Ascending aorta (tissue), 2 donors: ENCODE data around the gene GRIN3A. TPM values are rescaled to one million over a fixed set of nuclear protein-coding genes. Genes with fewer than 3 reads are reported as not detected.

Experiments used
- DNase-seq, 2 donors: peaks; one replicate each; pipeline ENCODE4 v3.0.0-alpha.2; 2019; ENCODE audit warnings: low spot score in 2 of 2
- H3K27ac ChIP-seq, 2 donors: fragments of 200-600 bp; sonication (generic); one replicate each; pipeline ENCODE4 v1.5.1; 2016 to 2017; ENCODE audit warnings: mild to moderate bottlenecking in 1 of 2
- H3K27me3 ChIP-seq: fragments of 200-600 bp; sonication (generic); one replicate; pipeline ENCODE4 v1.5.1; 2017
- H3K36me3 ChIP-seq, 2 donors: fragments of 200-600 bp; sonication (generic); one replicate each; pipeline ENCODE4 v1.5.1; 2016
- H3K4me1 ChIP-seq, 2 donors: fragments of 200-600 bp; sonication (generic); one replicate each; pipeline ENCODE4 v1.5.1; 2016 to 2017; ENCODE audit warnings: mild to moderate bottlenecking in 1 of 2
- H3K4me3 ChIP-seq, 2 donors: fragments of 200-600 bp; sonication (generic); one replicate each; pipeline ENCODE4 v1.5.1; 2016 to 2017; ENCODE audit warnings: mild to moderate bottlenecking in 1 of 2
- H3K9me3 ChIP-seq, 2 donors: fragments of 200-600 bp; sonication (generic); one replicate each; pipeline ENCODE4 v1.5.1; 2016
- CTCF ChIP-seq, 3 experiments: fragments of 200-600 bp in 2 of 3; fragments of 450-650 bp in 1 of 3; sonication (generic) in 2 of 3; IDR thresholded peaks; one replicate each; pipeline ENCODE4 v1.5.1; 2016 to 2019; ENCODE audit warnings: antibody characterized with exemption in 3 of 3, mild to moderate bottlenecking in 1 of 3, moderate library complexity in 1 of 3
- intact Hi-C: fragments of 100-400 bp; cut with DNase I; formaldehyde crosslinking; loops from one replicate; pipeline ENCODE4 v1.15.1; 2023
- total RNA-seq: library from RNA; depleted of rRNA; stranded (reverse); fragments of >200 nt; gene quantifications from one replicate; pipeline ENCODE4 v1.1.0, GENCODE V29; 2016

Gene GRIN3A
- total RNA-seq, 1 donor from 2014 or later, result not detected

GRCh38 chr9:101684665-101685064 lies 53.8 kb downstream of the GRIN3A start:
- Histone ChIP-seq H3K27ac (no peak overlapping the region), H3K4me1 (no peaks in the 10 kb centered on the region), H3K4me3 (no peak overlapping the region), H3K36me3 (no peaks in the 10 kb centered on the region), H3K27me3 (no peaks in the 10 kb centered on the region), H3K9me3 (no peaks in the 10 kb centered on the region)
- no peak for TF ChIP-seq CTCF (IDR thresholded peaks at IDR 0.05)
- intact Hi-C loops, result no loop called here
- DNase-seq, result no peak

DNA sequence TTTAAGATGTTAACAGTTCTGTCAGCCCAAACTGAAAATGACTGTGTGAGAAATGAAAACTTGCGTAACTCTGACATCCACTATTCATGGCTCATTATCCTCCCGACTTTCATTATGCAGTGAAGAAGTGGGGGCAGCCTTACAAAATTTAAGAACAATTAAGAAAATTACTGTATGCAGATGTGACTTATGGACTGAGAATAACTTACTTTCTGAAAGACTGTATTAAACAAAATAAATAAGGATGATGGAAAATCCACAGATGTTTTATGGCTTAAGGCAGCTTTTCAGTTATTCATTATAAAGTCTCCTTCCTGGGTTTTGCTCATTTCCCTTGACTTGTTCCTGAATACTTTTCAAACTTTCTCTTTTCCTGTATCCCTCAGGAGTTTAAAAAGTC lies 55.2 kb downstream of the GRIN3A start:
- Histone ChIP-seq H3K9me3 (no peaks in the 10 kb centered on the region), H3K4me3 (no peak overlapping the region), H3K36me3 (no peaks in the 10 kb centered on the region), H3K27ac (no peak overlapping the region), H3K27me3 (no peaks in the 10 kb centered on the region), H3K4me1 (no peaks in the 10 kb centered on the region)
- intact Hi-C loops, result no loop called here
- TF ChIP-seq CTCF (IDR thresholded peaks at IDR 0.05), result no peak
- no peak for DNase-seq

DNA sequence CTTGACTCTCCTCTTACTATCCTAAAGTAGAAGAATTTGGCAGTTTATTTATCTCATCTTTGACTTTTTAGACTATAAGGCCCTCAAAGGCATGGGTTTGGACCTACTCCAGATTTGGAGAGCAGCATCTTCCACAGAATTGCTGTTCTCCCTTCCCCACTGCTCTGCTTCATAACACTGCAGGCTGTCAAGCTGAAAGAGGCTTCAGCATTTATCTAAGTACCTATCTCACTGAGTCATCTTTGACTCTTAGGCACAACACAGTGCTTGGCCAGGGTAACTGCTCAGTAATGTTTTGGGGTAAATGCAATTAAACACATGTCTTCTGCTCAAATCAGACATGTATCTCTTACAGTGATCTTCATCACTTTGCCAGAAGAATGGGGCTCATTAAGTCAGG lies 60.6 kb downstream of the GRIN3A start:
- Histone ChIP-seq H3K4me3 (no peak overlapping the region), H3K4me1 (no peaks in the 10 kb centered on the region), H3K9me3 (no peaks in the 10 kb centered on the region), H3K27me3 (no peaks in the 10 kb centered on the region), H3K27ac (no peak overlapping the region), H3K36me3 (no peaks in the 10 kb centered on the region)
- intact Hi-C loops, result no loop called here
- DNase-seq, result no peak
- TF ChIP-seq CTCF (IDR thresholded peaks at IDR 0.05), result no peak

- no peaks in the 10 kb centered on the region for H3K36me3 ChIP-seq
- DNase-seq, result no peak
- no peak overlapping the region for H3K27ac ChIP-seq
- H3K9me3 ChIP-seq, result no peaks in the 10 kb centered on the region
- TF ChIP-seq CTCF (IDR thresholded peaks at IDR 0.05), result no peak
- H3K4me3 ChIP-seq, result no peak overlapping the region
- intact Hi-C loops, result no loop called here
- H3K27me3 ChIP-seq, result no peaks in the 10 kb centered on the region
- H3K4me1 ChIP-seq, result no peaks in the 10 kb centered on the region
Measured at GRCh38 chr9:101675341-101675740, 63.1 kb downstream of the GRIN3A start.

DNA sequence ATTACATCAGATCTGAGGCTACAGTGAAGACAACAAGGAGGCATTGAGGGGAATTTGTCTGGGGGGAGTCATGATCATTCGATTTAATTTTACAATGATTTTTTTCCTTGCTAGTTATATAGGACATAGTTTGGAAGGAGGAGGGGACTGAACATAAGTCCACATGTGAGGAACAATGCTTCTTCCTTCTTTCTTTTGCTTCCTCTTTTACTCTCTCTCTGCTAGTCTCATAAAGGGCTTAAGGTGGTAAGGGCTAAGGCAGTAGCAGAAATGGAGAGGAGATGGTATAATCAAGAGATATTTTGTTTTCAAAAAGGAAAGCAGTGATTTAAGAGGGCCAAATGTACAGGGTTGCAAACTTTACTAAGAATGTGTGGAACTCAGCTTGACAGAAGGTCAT lies 64.3 kb downstream of the GRIN3A start:
- no peaks in the 10 kb centered on the region for H3K27me3 ChIP-seq
- no peak overlapping the region for H3K27ac ChIP-seq
- no peak for DNase-seq
- no peaks in the 10 kb centered on the region for H3K4me1 ChIP-seq
- H3K9me3 ChIP-seq, result no peaks in the 10 kb centered on the region
- H3K4me3 ChIP-seq, result no peak overlapping the region
- no peaks in the 10 kb centered on the region for H3K36me3 ChIP-seq
- no peak for TF ChIP-seq CTCF (IDR thresholded peaks at IDR 0.05)
- intact Hi-C loops, result no loop called here

DNA sequence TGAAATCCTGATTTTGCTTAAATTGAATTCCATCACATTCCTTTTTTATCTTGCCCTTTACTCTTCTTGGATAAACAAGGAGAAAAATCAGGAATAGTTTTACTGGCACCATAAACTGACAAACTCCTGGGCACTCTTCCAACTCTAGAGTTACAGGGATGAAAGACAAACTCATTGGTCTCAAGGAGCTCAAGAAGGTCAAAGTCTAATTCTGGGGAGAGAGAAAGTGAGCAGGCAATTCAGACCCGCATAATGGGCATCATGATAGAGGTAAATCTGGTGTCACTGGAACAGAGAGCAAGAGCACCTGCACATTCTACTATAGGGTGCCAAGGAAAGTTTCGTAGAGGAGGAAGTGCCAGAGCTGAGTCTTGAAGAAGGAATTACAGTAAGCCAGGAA lies 64.8 kb downstream of the GRIN3A start:
- no peak overlapping the region for H3K4me3 ChIP-seq
- DNase-seq, result no peak
- H3K9me3 ChIP-seq, result no peaks in the 10 kb centered on the region
- H3K36me3 ChIP-seq, result no peaks in the 10 kb centered on the region
- no peak for TF ChIP-seq CTCF (IDR thresholded peaks at IDR 0.05)
- intact Hi-C loops, result no loop called here
- H3K27me3 ChIP-seq, result no peaks in the 10 kb centered on the region
- no peaks in the 10 kb centered on the region for H3K4me1 ChIP-seq
- no peak overlapping the region for H3K27ac ChIP-seq
